Activated naive CD4-positive, alpha-beta T cell treated with anti-CD3 and anti-CD28 coated beads for 36 hours (primary cell): Measurements from ENCODE around the gene HOXA2. TPM values are rescaled to one million over a fixed set of nuclear protein-coding genes. Genes with fewer than 3 reads are reported as not detected.
A peak's percentile ranks its signal among the peaks of the same experiment; 100 is the strongest.

ENCODE experiments used
- CTCF ChIA-PET: fragments of 350-600 bp; sonication (Branson Sonifier 250); formaldehyde crosslinking; loops from one replicate; lab custom pipeline; 2021; ENCODE audit warnings: antibody characterized with exemption; lab: Charles Lee
- DNase-seq: peaks from one replicate; pipeline ENCODE4 v3.0.0-alpha.2; 2020
- H3K27ac Mint-ChIP-seq: one replicate; pipeline ENCODE4 v1.8.0; 2021; ENCODE audit warnings: mild to moderate bottlenecking, mixed read lengths
- H3K27me3 Mint-ChIP-seq: one replicate; pipeline ENCODE4 v1.8.0; 2021; ENCODE audit warnings: low read depth, mixed read lengths
- H3K36me3 Mint-ChIP-seq: one replicate; pipeline ENCODE4 v1.8.0; 2021; ENCODE audit warnings: low read depth, mixed read lengths
- H3K4me1 Mint-ChIP-seq: one replicate; pipeline ENCODE4 v1.8.0; 2021; ENCODE audit warnings: low read depth, mixed read lengths
- H3K4me3 Mint-ChIP-seq: one replicate; pipeline ENCODE4 v1.8.0; 2021; ENCODE audit warnings: mild to moderate bottlenecking, moderate library complexity, mixed read lengths
- H3K9me3 Mint-ChIP-seq: one replicate; pipeline ENCODE4 v1.8.0; 2021; ENCODE audit warnings: mixed read lengths
- intact Hi-C: fragments of 100-400 bp; cut with micrococcal nuclease; formaldehyde crosslinking; loops from one replicate; pipeline ENCODE4 v1.15.1; 2023
- total RNA-seq, 2 experiments: library from RNA; stranded (reverse); gene quantifications; one replicate each; pipeline ENCODE4 v1.2.3, GENCODE V29; 2021

HOXA2 gene
- not detected for total RNA-seq

- Mint-ChIP-seq H3K27me3 (peaks cover 71% of the 10 kb centered on the region), H3K36me3 (peaks cover 4% of the 10 kb centered on the region), H3K4me1 (peaks cover 21% of the 10 kb centered on the region), H3K9me3 (no peaks in the 10 kb centered on the region), H3K4me3 (peak within 1 kb of the TSS; percentile 39), H3K27ac (no peak within 1 kb of the TSS)
- no peak for DNase-seq
- intact Hi-C loops: no loop called here
- CTCF ChIA-PET: no interaction called here
Observed at GRCh38 chr7:27102581-27103442, at the start of gene HOXA2. Gene HOXA2, minus strand, starts transcription at chr7:27102683. Its CDS starts 183 bp downstream, at chr7:27102500.

GRCh38 chr7:27151341-27151930, 49.0 kb upstream of the HOXA2 start:
- Mint-ChIP-seq H3K36me3 (no peaks in the 10 kb centered on the region), H3K4me3 (peak overlapping the region; percentile 64), H3K4me1 (peaks cover 40% of the 10 kb centered on the region), H3K9me3 (no peaks in the 10 kb centered on the region), H3K27ac (no peak overlapping the region), H3K27me3 (peaks cover 86% of the 10 kb centered on the region)
- intact Hi-C loops: loop anchor here (1.0 to 10.0 kb wide), 6 partner anchors 17 to 1289 kb away; partner anchors contain the start of genes EVX1, HOXA11 and SNX10
- DNase-seq: no peak
- CTCF ChIA-PET: interaction anchor here (1.1 to 3.4 kb wide), 8 partner anchors 9 to 459 kb away, joined by 3 to 16 read pairs (median 7); no protein-coding TSS in a partner anchor

GRCh38 chr7:27150568-27151340, 48.3 kb upstream of the HOXA2 start:
- Mint-ChIP-seq H3K27ac (no peak overlapping the region), H3K4me1 (peaks cover 38% of the 10 kb centered on the region), H3K4me3 (peak overlapping the region; percentile 64), H3K36me3 (no peaks in the 10 kb centered on the region), H3K27me3 (peaks cover 87% of the 10 kb centered on the region), H3K9me3 (no peaks in the 10 kb centered on the region)
- CTCF ChIA-PET: interaction anchor here (0.6 to 3.4 kb wide), 16 partner anchors 8 to 470 kb away, joined by 3 to 16 read pairs (median 5); no protein-coding TSS in a partner anchor
- peak; percentile 67 for DNase-seq
- intact Hi-C loops: loop anchor here (1.0 to 10.0 kb wide), 7 partner anchors 16 to 1288 kb away; partner anchors contain the start of genes EVX1, HOXA11 and SNX10

GRCh38 chr7:27149842-27150567, 47.5 kb upstream of the HOXA2 start:
- no peak for DNase-seq
- Mint-ChIP-seq H3K9me3 (no peaks in the 10 kb centered on the region), H3K4me1 (peaks cover 31% of the 10 kb centered on the region), H3K27me3 (peaks cover 85% of the 10 kb centered on the region), H3K4me3 (no peak overlapping the region), H3K27ac (no peak overlapping the region), H3K36me3 (no peaks in the 10 kb centered on the region)
- intact Hi-C loops: loop anchor here (1.0 to 10.0 kb wide), 5 partner anchors 16 to 1288 kb away; partner anchors contain the start of genes EVX1, HOXA11 and SNX10
- CTCF ChIA-PET: interaction anchor here (0.6 to 3.4 kb wide), 21 partner anchors 9 to 647 kb away, joined by 3 to 16 read pairs (median 4); no protein-coding TSS in a partner anchor

- H3K27ac Mint-ChIP-seq: no peak overlapping the region
- H3K27me3 Mint-ChIP-seq: peaks cover 82% of the 10 kb centered on the region
- H3K36me3 Mint-ChIP-seq: no peaks in the 10 kb centered on the region
- intact Hi-C loops: no loop called here
- H3K9me3 Mint-ChIP-seq: no peaks in the 10 kb centered on the region
- no peak for DNase-seq
- no peak overlapping the region for H3K4me3 Mint-ChIP-seq
- H3K4me1 Mint-ChIP-seq: peaks cover 22% of the 10 kb centered on the region
- CTCF ChIA-PET: interaction anchor here (0.7 to 3.4 kb wide), 15 partner anchors 8 to 648 kb away, joined by 3 to 16 read pairs (median 5); partner anchors contain the start of gene HOXA7
Observed at GRCh38 chr7:27148756-27149641, 46.5 kb upstream of the HOXA2 start.

- H3K27me3 Mint-ChIP-seq: peaks cover 77% of the 10 kb centered on the region
- H3K4me3 Mint-ChIP-seq: peak overlapping the region; percentile 42
- no peak for DNase-seq
- H3K27ac Mint-ChIP-seq: no peak overlapping the region
- intact Hi-C loops: no loop called here
- no peaks in the 10 kb centered on the region for H3K36me3 Mint-ChIP-seq
- H3K4me1 Mint-ChIP-seq: peaks cover 22% of the 10 kb centered on the region
- no peaks in the 10 kb centered on the region for H3K9me3 Mint-ChIP-seq
- CTCF ChIA-PET: interaction anchor here (1.2 to 3.4 kb wide), 4 partner anchors 9 to 27 kb away, joined by 3 to 16 read pairs (median 6); partner anchors contain the start of gene HOXA7
Observed at GRCh38 chr7:27148031-27148755, 45.7 kb upstream of the HOXA2 start.

- DNase-seq: no peak
- no peaks in the 10 kb centered on the region for H3K36me3 Mint-ChIP-seq
- H3K27me3 Mint-ChIP-seq: peaks cover 75% of the 10 kb centered on the region
- H3K9me3 Mint-ChIP-seq: no peaks in the 10 kb centered on the region
- H3K27ac Mint-ChIP-seq: no peak within 1 kb of the TSS
- CTCF ChIA-PET: interaction anchor here (1.2 to 1.4 kb wide), 2 partner anchors 10 to 11 kb away, joined by 3 read pairs; partner anchors contain the start of gene HOXA7
- peaks cover 22% of the 10 kb centered on the region for H3K4me1 Mint-ChIP-seq
- intact Hi-C loops: no loop called here
- peak within 1 kb of the TSS; percentile 42 for H3K4me3 Mint-ChIP-seq
Observed at GRCh38 chr7:27147199-27148030, 44.9 kb upstream of the HOXA2 start, which contains the start of gene HOXA6. Gene HOXA6, minus strand, starts transcription at chr7:27147774. Its CDS starts 25 bp downstream, at chr7:27147749.

- CTCF ChIA-PET: no interaction called here
- intact Hi-C loops: no loop called here
- Mint-ChIP-seq H3K27ac (no peak overlapping the region), H3K36me3 (no peaks in the 10 kb centered on the region), H3K4me3 (no peak overlapping the region), H3K9me3 (no peaks in the 10 kb centered on the region), H3K27me3 (peaks cover 72% of the 10 kb centered on the region), H3K4me1 (peaks cover 20% of the 10 kb centered on the region)
- no peak for DNase-seq
Observed at GRCh38 chr7:27146491-27147198, 44.2 kb upstream of the HOXA2 start.

GRCh38 chr7:27145914-27146412, 43.5 kb upstream of the HOXA2 start:
- CTCF ChIA-PET: interaction anchor here (0.6 to 1.4 kb wide), 2 partner anchors 15 to 34 kb away, joined by 3 to 5 read pairs; no protein-coding TSS in a partner anchor

More at GRCh38 chr7:27145914-27146412, 43.5 kb upstream of the HOXA2 start:
- Mint-ChIP-seq H3K27me3 (peaks cover 68% of the 10 kb centered on the region), H3K27ac (no peak overlapping the region), H3K4me3 (no peak overlapping the region), H3K9me3 (no peaks in the 10 kb centered on the region), H3K4me1 (peaks cover 13% of the 10 kb centered on the region), H3K36me3 (no peaks in the 10 kb centered on the region)
- DNase-seq: no peak
- intact Hi-C loops: no loop called here
